Upper lobe of left lung (tissue), 6 donors: ENCODE data around the gene PLXNB3. TPM values are rescaled to one million over a fixed set of nuclear protein-coding genes. Genes with fewer than 3 reads are reported as not detected.

Source experiments
- ATAC-seq, 2 donors: fragments of 200-7000 bp; cut with Tn5 transposase; one replicate each; pipeline ENCODE4 v1.9.1; 2022; ENCODE audit warnings: mild to moderate bottlenecking in 2 of 2, moderate library complexity in 2 of 2; ENCODE audit not compliant: low FRiP score in 2 of 2
- DNase-seq, 2 donors: peaks; one replicate each; pipeline ENCODE4 v3.0.0-alpha.2; 2019 to 2020
- H3K27ac ChIP-seq, 4 donors: fragments of 200-600 bp; sonication (generic); one replicate each; pipeline ENCODE4 v1.5.1; 2016 to 2019
- H3K27me3 ChIP-seq, 4 donors: fragments of 200-600 bp; sonication (generic); one replicate each; pipeline ENCODE4 v1.5.1; 2017 to 2019
- H3K36me3 ChIP-seq, 4 donors: fragments of 200-600 bp; sonication (generic); one replicate each; pipeline ENCODE4 v1.5.1; 2016 to 2019
- H3K4me1 ChIP-seq, 4 donors: fragments of 200-600 bp; sonication (generic); one replicate each; pipeline ENCODE4 v1.5.1; 2018 to 2019
- H3K4me3 ChIP-seq, 4 donors: fragments of 200-600 bp; sonication (generic); one replicate each; pipeline ENCODE4 v1.5.1; 2017 to 2019; ENCODE audit warnings: mild to moderate bottlenecking in 2 of 4, moderate library complexity in 1 of 4
- H3K9me3 ChIP-seq, 4 donors: fragments of 200-600 bp; sonication (generic); one replicate each; pipeline ENCODE4 v1.5.1; 2018 to 2019
- EP300 ChIP-seq, 4 donors: sonication (generic); formaldehyde crosslinking; IDR thresholded peaks; one replicate each; pipeline ENCODE4 v1.5.1; 2017; ENCODE audit warnings: antibody characterized with exemption in 4 of 4, control low read depth in 2 of 4
- POLR2A ChIP-seq, 4 donors: fragments of 450-650 bp; IDR thresholded peaks; one replicate each; pipeline ENCODE4 v1.5.1; 2016 to 2017; ENCODE audit warnings: antibody characterized with exemption in 4 of 4, mild to moderate bottlenecking in 2 of 4
- POLR2AphosphoS5 ChIP-seq, 2 donors: sonication (generic); formaldehyde crosslinking; IDR thresholded peaks; one replicate each; pipeline ENCODE4 v1.5.1; 2017; ENCODE audit warnings: antibody characterized with exemption in 2 of 2
- WGBS, 2 donors: methylation state at CpG; one replicate each; pipeline ENCODE4 v1.1.5; 2017 to 2018; 5-methylcytosine and 5-hydroxymethylcytosine counted together
- total RNA-seq, 6 donors: library from RNA; depleted of rRNA in 4 of 6; stranded (reverse); fragments of >200 nt in 4 of 6; gene quantifications; one replicate each; pipeline versions ENCODE4 v1.1.0 to v1.2.1, GENCODE V29; 2016 to 2021
- TF ChIP-seq, protein P1 (sequence below), 6 experiments: fragments of 450-650 bp in 4 of 6; fragments of 200-600 bp in 2 of 6; sonication (generic) in 2 of 6; IDR thresholded peaks; one replicate each; pipeline ENCODE4 v1.5.1; 2016 to 2019; ENCODE audit warnings: antibody characterized with exemption in 6 of 6
- donor health status: DM: no; HTN: no; CAD: no; lungs with moderate emphysema.
- donor health status: DM: no; HTN: yes; CAD: no; lungs with severe emphysema.

The PLXNB3 gene
- total RNA-seq, 6 donors from 2014 or later: 1.3 to 21.0 (median 2.9) TPM

DNA sequence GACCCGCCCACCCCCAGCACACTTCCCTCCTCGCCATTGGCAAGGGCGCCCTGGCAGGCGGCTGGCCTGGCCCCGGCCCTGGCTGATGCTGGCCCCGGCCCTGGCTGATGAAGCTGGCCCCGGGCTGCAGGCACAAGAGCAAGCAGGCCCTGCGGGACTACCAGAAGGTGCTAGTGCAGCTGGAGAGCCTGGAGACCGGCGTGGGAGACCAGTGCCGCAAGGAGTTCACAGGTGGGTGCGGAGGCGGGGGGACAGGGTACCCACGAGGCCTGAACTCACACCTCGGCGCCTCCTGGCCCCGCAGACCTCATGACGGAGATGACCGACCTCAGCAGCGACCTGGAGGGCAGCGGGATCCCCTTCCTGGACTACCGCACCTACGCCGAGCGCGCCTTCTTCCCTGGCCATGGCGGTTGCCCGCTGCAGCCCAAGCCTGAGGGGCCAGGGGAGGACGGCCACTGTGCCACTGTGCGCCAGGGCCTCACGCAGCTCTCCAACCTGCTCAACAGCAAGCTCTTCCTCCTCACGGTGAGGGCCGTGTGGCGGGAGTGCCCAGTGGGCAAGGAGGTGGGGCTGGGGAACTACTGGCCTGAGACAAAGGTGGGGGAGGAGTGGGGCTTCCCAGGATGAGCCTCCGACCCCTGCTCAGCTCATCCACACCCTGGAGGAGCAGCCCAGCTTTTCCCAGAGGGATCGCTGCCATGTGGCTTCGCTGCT lies 10.7 kb downstream of the PLXNB3 start:
- no peak for TF ChIP-seq EP300 (IDR thresholded peaks at IDR 0.05)
- no peak for TF ChIP-seq POLR2AphosphoS5 (IDR thresholded peaks at IDR 0.05)
- TF ChIP-seq POLR2A (IDR thresholded peaks at IDR 0.05): no peak
- TF ChIP-seq, protein P1, sequence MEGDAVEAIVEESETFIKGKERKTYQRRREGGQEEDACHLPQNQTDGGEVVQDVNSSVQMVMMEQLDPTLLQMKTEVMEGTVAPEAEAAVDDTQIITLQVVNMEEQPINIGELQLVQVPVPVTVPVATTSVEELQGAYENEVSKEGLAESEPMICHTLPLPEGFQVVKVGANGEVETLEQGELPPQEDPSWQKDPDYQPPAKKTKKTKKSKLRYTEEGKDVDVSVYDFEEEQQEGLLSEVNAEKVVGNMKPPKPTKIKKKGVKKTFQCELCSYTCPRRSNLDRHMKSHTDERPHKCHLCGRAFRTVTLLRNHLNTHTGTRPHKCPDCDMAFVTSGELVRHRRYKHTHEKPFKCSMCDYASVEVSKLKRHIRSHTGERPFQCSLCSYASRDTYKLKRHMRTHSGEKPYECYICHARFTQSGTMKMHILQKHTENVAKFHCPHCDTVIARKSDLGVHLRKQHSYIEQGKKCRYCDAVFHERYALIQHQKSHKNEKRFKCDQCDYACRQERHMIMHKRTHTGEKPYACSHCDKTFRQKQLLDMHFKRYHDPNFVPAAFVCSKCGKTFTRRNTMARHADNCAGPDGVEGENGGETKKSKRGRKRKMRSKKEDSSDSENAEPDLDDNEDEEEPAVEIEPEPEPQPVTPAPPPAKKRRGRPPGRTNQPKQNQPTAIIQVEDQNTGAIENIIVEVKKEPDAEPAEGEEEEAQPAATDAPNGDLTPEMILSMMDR (IDR thresholded peaks at IDR 0.05): no peak
- H3K36me3 ChIP-seq: no peaks in the 10 kb centered on the region
- no peak overlapping the region for H3K27ac ChIP-seq
- no peaks in the 10 kb centered on the region for H3K4me1 ChIP-seq
- H3K27me3 ChIP-seq: peaks cover 0 to 8% (median 0%) of the 10 kb centered on the region in 4 donors
- H3K4me3 ChIP-seq: no peak overlapping the region
- no peaks in the 10 kb centered on the region for H3K9me3 ChIP-seq
- DNase-seq: peak in 1 of 2 donors; percentile 55
- no peak for ATAC-seq
- 96% methylated on average over 5 to 36 of the region's 37 CpGs for WGBS, 2 donors

DNA sequence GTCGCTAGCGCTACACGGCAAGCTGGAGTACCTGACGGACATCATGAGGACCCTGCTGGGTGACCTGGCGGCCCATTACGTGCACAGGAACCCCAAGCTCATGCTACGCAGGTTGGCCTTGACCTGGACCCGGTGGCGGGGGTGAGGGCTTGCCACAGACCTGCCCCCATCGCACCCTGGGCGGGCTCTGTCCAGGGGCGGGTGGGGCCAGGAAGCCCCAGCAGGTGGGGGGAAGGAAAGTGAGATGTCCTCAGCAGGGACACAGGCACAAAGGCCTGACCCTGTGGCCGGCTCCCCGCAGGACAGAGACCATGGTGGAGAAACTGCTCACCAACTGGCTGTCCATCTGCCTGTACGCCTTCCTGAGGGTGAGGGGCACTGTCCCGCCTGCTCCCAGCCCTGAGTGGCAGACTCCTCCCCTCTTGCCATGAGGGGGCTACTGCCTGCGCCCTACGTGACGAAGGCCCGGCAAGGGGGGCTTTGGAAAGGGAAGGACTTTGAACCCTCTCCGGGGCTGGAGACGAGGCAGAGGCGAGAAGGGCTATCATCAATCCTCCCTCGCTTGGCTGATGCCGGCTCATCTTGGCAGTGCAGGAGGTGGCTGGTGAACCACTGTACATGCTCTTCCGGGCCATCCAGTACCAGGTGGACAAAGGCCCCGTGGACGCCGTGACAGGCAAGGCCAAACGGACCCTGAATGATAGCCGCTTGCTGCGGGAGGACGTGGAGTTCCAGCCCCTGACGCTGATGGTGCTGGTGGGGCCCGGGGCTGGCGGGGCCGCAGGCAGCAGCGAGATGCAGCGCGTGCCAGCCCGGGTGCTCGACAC lies 11.5 kb downstream of the PLXNB3 start:
- Histone ChIP-seq H3K27ac (no peak overlapping the region), H3K4me1 (peaks cover 0 to under 1% (median 0%) of the 10 kb centered on the region in 4 donors), H3K27me3 (peaks cover 0 to 9% (median 0%) of the 10 kb centered on the region in 4 donors), H3K9me3 (no peaks in the 10 kb centered on the region), H3K4me3 (no peak overlapping the region), H3K36me3 (no peaks in the 10 kb centered on the region)
- 94% methylated on average over 28 of the region's 42 CpGs; no CpG with 5 or more reads in 1 of the 2 donors for WGBS, 2 donors
- TF ChIP-seq POLR2AphosphoS5 (IDR thresholded peaks at IDR 0.05): no peak
- TF ChIP-seq, protein P1 (IDR thresholded peaks at IDR 0.05): no peak
- TF ChIP-seq EP300 (IDR thresholded peaks at IDR 0.05): no peak
- no peak for TF ChIP-seq POLR2A (IDR thresholded peaks at IDR 0.05)
- ATAC-seq (no peak), DNase-seq (peak in 1 of 2 donors; percentile 32)

DNA sequence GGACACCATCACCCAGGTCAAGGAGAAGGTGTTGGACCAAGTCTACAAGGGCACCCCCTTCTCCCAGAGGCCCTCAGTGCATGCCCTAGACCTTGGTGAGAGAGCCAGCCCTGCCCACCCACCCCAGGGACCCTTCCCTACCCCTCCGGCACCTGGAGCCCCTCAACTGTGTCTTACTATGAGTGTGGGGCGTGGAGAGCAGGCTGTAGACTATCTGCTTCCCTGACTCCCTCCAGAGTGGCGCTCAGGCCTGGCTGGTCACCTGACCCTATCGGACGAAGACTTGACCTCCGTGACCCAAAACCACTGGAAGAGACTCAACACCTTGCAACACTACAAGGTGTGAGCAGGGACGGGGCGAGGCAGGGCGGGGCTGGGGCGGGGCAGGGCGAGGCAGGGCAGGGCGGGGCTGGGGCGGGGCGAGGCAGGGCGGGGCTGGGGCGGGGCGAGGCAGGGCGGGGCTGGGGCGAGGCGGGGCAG lies 12.1 kb downstream of the PLXNB3 start:
- no peaks in the 10 kb centered on the region for H3K9me3 ChIP-seq
- H3K27ac ChIP-seq: no peak overlapping the region
- H3K36me3 ChIP-seq: no peaks in the 10 kb centered on the region
- H3K4me1 ChIP-seq: peaks cover 0 to 7% (median 1%) of the 10 kb centered on the region in 4 donors
- TF ChIP-seq EP300 (IDR thresholded peaks at IDR 0.05) (no peak), POLR2A (IDR thresholded peaks at IDR 0.05) (no peak), POLR2AphosphoS5 (IDR thresholded peaks at IDR 0.05) (no peak)
- TF ChIP-seq, protein P1 (IDR thresholded peaks at IDR 0.05): no peak
- ATAC-seq (no peak), DNase-seq (no peak)
- H3K27me3 ChIP-seq: peaks cover 0 to 12% (median 0%) of the 10 kb centered on the region in 4 donors
- H3K4me3 ChIP-seq: no peak overlapping the region
- WGBS, 2 donors: 71% methylated on average over 8 of the region's 20 CpGs; no CpG with 5 or more reads in 1 of the 2 donors

DNA sequence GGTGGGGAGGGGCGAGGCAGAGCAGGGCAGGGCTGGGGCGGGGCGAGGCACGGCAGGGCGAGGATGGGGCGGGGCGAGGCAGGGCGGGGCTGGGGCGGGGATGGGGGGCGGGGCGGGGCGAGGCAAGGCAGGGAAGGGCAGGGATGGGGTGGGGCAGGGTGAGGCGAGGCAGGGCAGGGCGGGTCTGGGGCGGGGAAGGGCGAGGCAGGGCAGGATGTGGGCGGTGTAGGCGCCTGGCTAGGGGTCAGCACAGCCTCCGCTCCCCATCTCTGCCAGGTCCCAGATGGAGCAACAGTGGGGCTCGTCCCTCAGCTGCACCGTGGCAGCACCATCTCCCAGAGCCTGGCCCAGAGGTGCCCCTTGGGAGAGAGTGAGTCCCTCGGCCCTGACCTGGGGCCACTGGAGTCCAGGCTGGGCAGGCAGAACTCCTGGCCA lies 12.6 kb downstream of the PLXNB3 start:
- WGBS, 2 donors: 86% methylated on average over 7 of the region's 22 CpGs; no CpG with 5 or more reads in 1 of the 2 donors
- no peak for DNase-seq
- Histone ChIP-seq H3K9me3 (no peaks in the 10 kb centered on the region), H3K4me3 (no peak overlapping the region), H3K27ac (no peak overlapping the region), H3K36me3 (no peaks in the 10 kb centered on the region), H3K4me1 (peaks cover 0 to 12% (median 1%) of the 10 kb centered on the region in 4 donors), H3K27me3 (peaks cover 0 to 12% (median 0%) of the 10 kb centered on the region in 4 donors)
- TF ChIP-seq POLR2A (IDR thresholded peaks at IDR 0.05) (no peak), EP300 (IDR thresholded peaks at IDR 0.05) (no peak), POLR2AphosphoS5 (IDR thresholded peaks at IDR 0.05) (no peak)
- TF ChIP-seq, protein P1 (IDR thresholded peaks at IDR 0.05): no peak
- ATAC-seq: no peak
